OCI-LY1 (cell line): Measurements from ENCODE around the gene MED6.

Experiments used
- H2AFZ ChIP-seq: fragments of 200-600 bp; sonication (generic), shearing (Covaris generic); 2 replicates; pipeline ENCODE4 v1.6.0; 2014; ENCODE audit warnings: antibody characterized with exemption, mild to moderate bottlenecking, low read length
- H3F3A ChIP-seq: fragments of 200-600 bp; sonication (generic), shearing (Covaris generic); 2 replicates; pipeline ENCODE4 v1.6.0; 2014; ENCODE audit warnings: mild to moderate bottlenecking, antibody characterized with exemption, low read length, moderate library complexity; ENCODE audit not compliant: insufficient read depth
- H3K27ac ChIP-seq: fragments of 200-600 bp; sonication (generic); 2 replicates; pipeline ENCODE4 v1.5.1; 2014; ENCODE audit warnings: low read length, mixed run types, mild to moderate bottlenecking, low read depth; ENCODE audit not compliant: poor library complexity, severe bottlenecking
- H3K27me3 ChIP-seq: fragments of 200-600 bp; sonication (generic); 2 replicates; pipeline ENCODE4 v1.6.0; 2014; ENCODE audit warnings: antibody characterized with exemption, mild to moderate bottlenecking, low read length, moderate library complexity; ENCODE audit not compliant: insufficient read depth
- H3K36me3 ChIP-seq: fragments of 200-600 bp; sonication (generic); 2 replicates; pipeline ENCODE4 v1.6.1; 2014; ENCODE audit warnings: mild to moderate bottlenecking, antibody characterized with exemption, low read length, moderate library complexity, mixed read lengths; ENCODE audit not compliant: insufficient read depth
- H3K4me1 ChIP-seq: fragments of 200-600 bp; sonication (generic); 2 replicates; pipeline ENCODE4 v1.5.1; 2014; ENCODE audit warnings: mild to moderate bottlenecking, low read length, moderate library complexity; ENCODE audit not compliant: insufficient read depth, severe bottlenecking
- H3K4me2 ChIP-seq: fragments of 200-600 bp; sonication (generic), shearing (Covaris generic); 2 replicates; pipeline ENCODE4 v1.6.1; 2014; ENCODE audit warnings: low read length
- H3K4me3 ChIP-seq: fragments of 200-600 bp; sonication (generic); 2 replicates; pipeline ENCODE4 v1.5.1; 2014; ENCODE audit warnings: low read length, low read depth, mild to moderate bottlenecking, mixed read lengths; ENCODE audit not compliant: poor library complexity, severe bottlenecking
- H3K79me2 ChIP-seq: fragments of 200-600 bp; shearing (Covaris generic); 2 replicates; pipeline ENCODE4 v1.6.1; 2016; ENCODE audit warnings: mixed run types, low read length, mixed read lengths; ENCODE audit not compliant: insufficient read depth
- H3K9ac ChIP-seq: fragments of 200-600 bp; sonication (generic), shearing (Covaris generic); 2 replicates; pipeline ENCODE4 v1.6.1; 2014; ENCODE audit warnings: mild to moderate bottlenecking, low read length, mixed read lengths
- H3K9me2 ChIP-seq: fragments of 200-600 bp; sonication (generic), shearing (Covaris generic); 2 replicates; pipeline ENCODE4 v1.6.1; 2014; ENCODE audit warnings: low read depth, mild to moderate bottlenecking, low read length, mixed read lengths
- H3K9me3 ChIP-seq: fragments of 200-600 bp; shearing (Covaris generic); 2 replicates; pipeline ENCODE4 v1.6.1; 2014; ENCODE audit warnings: low read length, mixed read lengths
- H4K20me1 ChIP-seq: fragments of 200-600 bp; sonication (generic), shearing (Covaris generic); 2 replicates; pipeline ENCODE4 v1.6.0; 2016; ENCODE audit warnings: mild to moderate bottlenecking, low read length; ENCODE audit not compliant: insufficient read depth
- CTCF ChIP-seq: fragments of 200-600 bp; sonication (generic), shearing (Covaris generic); IDR thresholded peaks from 2 replicates; pipeline ENCODE4 v1.5.1; 2017; ENCODE audit warnings: mild to moderate bottlenecking, antibody characterized with exemption, low read length, moderate library complexity, mixed read lengths
- EZH2 ChIP-seq: fragments of 200-600 bp; sonication (generic), shearing (Covaris generic); IDR thresholded peaks from 2 replicates; pipeline ENCODE4 v1.8.0; 2017; ENCODE audit warnings: borderline replicate concordance, mixed run types, mild to moderate bottlenecking, antibody characterized with exemption, low read length, moderate library complexity, mixed read lengths

MED6 gene

GRCh38 chr14:70567791-70568190 is 32.7 kb downstream of the MED6 start:
- no peak overlapping the region for H3K27ac ChIP-seq
- no peak overlapping the region for H3K4me3 ChIP-seq
- no peaks in the 10 kb centered on the region for H3K4me1 ChIP-seq
- H3K9me2 ChIP-seq: no peaks in the 10 kb centered on the region
- peaks cover 33% of the 10 kb centered on the region for H3K36me3 ChIP-seq
- H3K4me2 ChIP-seq: no peak overlapping the region
- no peak overlapping the region for H3K9ac ChIP-seq
- no peaks in the 10 kb centered on the region for H4K20me1 ChIP-seq
- H3K9me3 ChIP-seq: peaks cover 6% of the 10 kb centered on the region; the same call in 1 of the 2 replicates
- no peaks in the 10 kb centered on the region for H3K27me3 ChIP-seq
- H3K79me2 ChIP-seq: no peaks in the 10 kb centered on the region
- no peaks in the 10 kb centered on the region for H3F3A ChIP-seq
- H2AFZ ChIP-seq: no peak overlapping the region
- TF ChIP-seq CTCF: peak; percentile 76
- no peak for TF ChIP-seq EZH2

DNA sequence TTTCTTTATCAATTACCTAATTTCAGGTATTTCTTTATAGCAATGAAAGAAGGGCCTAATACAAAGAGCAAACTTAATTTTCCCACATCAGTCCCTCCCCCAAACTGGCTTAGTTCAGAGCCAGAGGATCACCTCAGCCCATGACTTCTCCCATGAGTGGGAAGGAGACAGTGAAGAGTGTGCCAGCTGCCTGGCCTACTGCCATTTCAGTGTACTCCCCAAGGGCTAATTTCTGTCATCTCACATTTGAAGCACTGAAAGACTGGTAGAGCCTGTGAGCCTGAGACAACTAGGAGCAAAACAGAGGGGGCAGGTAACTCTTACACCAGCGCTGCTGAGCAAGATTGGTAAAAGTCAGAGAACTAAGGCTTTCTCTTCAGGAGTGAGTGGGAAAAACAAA is 36.6 kb downstream of the MED6 start:
- H3K27me3 ChIP-seq: no peaks in the 10 kb centered on the region
- H3K4me2 ChIP-seq: no peak overlapping the region
- H3K27ac ChIP-seq: no peak overlapping the region
- no peaks in the 10 kb centered on the region for H4K20me1 ChIP-seq
- H3K36me3 ChIP-seq: peaks cover 41% of the 10 kb centered on the region
- no peaks in the 10 kb centered on the region for H3F3A ChIP-seq
- no peaks in the 10 kb centered on the region for H3K4me1 ChIP-seq
- H3K9ac ChIP-seq: no peak overlapping the region
- H3K9me2 ChIP-seq: no peaks in the 10 kb centered on the region
- H2AFZ ChIP-seq: no peak overlapping the region
- H3K79me2 ChIP-seq: no peaks in the 10 kb centered on the region
- peaks cover 11% of the 10 kb centered on the region; the same call in 1 of the 2 replicates for H3K9me3 ChIP-seq
- no peak overlapping the region for H3K4me3 ChIP-seq
- no peak for TF ChIP-seq CTCF
- TF ChIP-seq EZH2: no peak

- Histone ChIP-seq H3K27ac (no peak overlapping the region), H3K9ac (no peak overlapping the region), H3K9me2 (no peaks in the 10 kb centered on the region), H3K27me3 (no peaks in the 10 kb centered on the region), H2AFZ (no peak overlapping the region), H3K79me2 (no peaks in the 10 kb centered on the region), H3K4me3 (no peak overlapping the region), H3K4me1 (no peaks in the 10 kb centered on the region), H3K9me3 (peaks cover 11% of the 10 kb centered on the region; the same call in 1 of the 2 replicates), H3F3A (no peaks in the 10 kb centered on the region), H3K36me3 (peaks cover 41% of the 10 kb centered on the region), H4K20me1 (no peaks in the 10 kb centered on the region), H3K4me2 (no peak overlapping the region)
- TF ChIP-seq CTCF: no peak
- TF ChIP-seq EZH2: no peak
Observed at GRCh38 chr14:70563417-70563816, 37.0 kb downstream of the MED6 start.
